ENCODE data around the gene NEIL3. TPM values are rescaled to one million over a fixed set of nuclear protein-coding genes. Genes with fewer than 3 reads are reported as not detected.
A peak's percentile ranks its signal among the peaks of the same experiment; 100 is the strongest.

NEIL3 gene, protein sequence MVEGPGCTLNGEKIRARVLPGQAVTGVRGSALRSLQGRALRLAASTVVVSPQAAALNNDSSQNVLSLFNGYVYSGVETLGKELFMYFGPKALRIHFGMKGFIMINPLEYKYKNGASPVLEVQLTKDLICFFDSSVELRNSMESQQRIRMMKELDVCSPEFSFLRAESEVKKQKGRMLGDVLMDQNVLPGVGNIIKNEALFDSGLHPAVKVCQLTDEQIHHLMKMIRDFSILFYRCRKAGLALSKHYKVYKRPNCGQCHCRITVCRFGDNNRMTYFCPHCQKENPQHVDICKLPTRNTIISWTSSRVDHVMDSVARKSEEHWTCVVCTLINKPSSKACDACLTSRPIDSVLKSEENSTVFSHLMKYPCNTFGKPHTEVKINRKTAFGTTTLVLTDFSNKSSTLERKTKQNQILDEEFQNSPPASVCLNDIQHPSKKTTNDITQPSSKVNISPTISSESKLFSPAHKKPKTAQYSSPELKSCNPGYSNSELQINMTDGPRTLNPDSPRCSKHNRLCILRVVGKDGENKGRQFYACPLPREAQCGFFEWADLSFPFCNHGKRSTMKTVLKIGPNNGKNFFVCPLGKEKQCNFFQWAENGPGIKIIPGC
- 3.1 and 4.6 TPM in 2 replicates for total RNA-seq (2014; rRNA removed; shearing (Covaris generic))

DNA sequence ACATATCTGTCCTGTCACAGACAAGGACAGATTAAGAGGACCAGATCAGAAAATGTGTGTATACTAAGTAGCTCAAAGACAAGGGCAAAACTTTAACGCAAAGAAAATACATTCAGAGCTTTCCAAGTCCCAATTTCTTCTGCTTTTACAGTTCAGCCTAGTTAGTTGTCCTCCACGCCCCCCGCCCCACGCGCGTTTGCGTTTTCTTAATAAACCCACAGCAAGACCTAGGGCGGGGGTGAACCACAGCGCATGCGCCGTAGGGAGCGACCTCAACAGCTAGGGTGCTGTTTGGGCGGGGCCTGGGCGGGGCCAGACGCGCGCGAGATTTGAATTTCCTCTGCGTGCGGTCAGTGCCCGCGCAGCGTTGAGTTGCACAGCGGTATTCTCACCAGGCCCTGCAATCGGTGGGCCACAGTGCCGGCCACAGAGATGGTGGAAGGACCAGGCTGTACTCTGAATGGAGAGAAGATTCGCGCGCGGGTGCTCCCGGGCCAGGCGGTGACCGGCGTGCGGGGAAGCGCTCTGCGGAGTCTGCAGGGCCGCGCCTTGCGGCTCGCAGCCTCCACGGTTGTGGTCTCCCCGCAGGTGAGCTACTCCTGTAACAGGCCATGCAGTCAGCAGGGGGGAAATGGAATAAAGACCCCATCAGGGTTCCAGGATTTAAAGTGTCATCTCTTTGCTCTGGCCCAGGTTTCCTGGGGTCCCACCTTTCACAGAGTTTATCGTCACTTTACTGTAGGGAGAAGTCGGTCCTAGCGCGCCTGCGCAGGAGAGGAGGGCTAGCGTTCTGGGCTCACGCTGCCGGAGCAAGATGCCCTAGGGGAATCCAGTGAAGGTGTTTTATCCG, at the start of gene NEIL3:
Gene NEIL3 (plus strand): TSS at position 353 of the 850 bp plus-strand sequence. CDS start 80 bp downstream, at position 433.
- peak; percentile 87 for DNase-seq (ENCODE audit: low spot score)

DNA sequence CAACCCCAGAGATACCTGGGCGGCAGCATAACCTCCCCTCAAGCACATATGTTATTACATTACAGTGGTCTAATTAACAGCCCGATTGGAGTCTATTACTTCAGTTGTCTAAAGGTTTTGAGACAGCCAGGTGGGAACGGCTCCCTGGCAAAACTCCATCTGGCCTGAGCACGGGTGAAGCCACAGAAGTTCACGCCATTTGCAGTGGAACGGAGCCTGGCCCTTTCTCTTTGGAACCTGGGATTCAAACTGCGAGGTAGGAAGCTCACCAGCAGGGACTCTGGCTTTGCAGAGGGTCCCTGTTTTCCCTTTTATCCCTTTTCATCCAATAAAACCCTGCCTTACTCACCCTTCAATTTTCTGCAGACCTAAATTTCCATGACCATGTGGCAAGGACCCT, 45.9 kb upstream of the NEIL3 start:
- no peak for DNase-seq (ENCODE audit: low spot score)

DNA sequence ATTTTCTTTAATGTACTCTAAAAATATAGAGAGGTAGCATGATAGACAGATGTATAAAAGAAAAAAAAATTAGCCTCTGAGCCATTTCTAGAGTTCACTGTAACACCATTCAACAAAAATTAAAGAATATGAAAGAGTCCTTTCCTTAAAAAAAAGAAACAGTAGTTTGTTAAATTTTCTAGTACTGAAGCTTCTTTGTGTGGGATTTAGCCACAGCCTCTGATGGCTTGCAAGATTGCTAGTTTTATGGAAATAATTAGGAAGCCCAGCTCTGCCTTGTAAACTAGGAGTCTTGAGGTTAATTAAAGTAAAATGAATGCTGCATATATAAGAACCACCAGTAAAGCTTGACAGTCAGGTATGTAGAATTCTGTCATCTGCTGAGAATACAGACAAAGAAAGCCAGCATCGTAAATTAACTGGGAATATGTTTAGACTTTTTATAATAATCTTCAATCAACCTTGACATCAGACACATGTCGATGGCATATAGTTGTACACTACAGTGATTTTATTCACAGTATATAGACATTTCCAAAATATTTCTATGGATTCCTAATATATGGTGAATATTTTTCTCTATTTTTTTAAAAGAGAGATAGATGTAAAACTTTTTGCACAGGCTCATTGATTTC, 44.8 kb upstream of the NEIL3 start:
- DNase-seq (ENCODE audit: low spot score) = no peak

DNA sequence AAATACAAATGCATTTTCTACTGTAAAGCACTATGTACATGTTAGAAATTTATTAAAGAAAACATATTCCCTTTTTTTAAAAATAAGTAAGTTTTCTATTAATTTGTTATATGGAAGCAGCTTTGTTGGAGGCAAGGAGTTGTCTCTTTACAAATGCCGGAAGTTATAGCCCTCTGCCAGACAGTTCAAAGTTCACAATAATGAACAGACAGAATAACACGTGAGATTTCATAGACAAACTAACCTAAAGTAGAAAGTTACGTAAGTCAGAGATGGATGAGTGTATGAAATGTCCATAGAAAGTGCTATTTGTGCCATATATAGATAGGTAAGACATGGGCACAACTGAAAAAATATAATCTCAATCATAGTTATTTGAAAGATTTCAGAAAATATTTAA, 43.9 kb upstream of the NEIL3 start:
- peak; percentile 8 for DNase-seq (ENCODE audit: low spot score)

DNA sequence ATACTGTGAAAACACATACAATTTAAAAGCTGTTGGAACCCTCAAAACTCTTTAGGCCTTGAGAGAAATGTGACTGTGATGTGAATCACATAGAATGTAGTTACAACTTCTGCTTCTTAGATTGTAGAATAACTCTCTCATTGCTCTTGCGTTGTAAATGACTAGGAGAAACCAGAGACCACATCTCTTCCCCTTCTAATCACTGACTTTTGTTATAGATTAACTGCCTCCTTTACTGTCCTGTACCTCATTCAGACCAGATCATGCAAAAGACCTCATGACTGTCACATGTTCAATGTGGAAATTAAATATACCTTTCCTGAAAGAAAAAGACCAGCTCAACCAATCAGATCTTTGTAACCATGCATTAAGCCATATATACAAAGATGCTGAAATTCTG, 43.2 kb upstream of the NEIL3 start:
- DNase-seq (ENCODE audit: low spot score) = no peak

DNA sequence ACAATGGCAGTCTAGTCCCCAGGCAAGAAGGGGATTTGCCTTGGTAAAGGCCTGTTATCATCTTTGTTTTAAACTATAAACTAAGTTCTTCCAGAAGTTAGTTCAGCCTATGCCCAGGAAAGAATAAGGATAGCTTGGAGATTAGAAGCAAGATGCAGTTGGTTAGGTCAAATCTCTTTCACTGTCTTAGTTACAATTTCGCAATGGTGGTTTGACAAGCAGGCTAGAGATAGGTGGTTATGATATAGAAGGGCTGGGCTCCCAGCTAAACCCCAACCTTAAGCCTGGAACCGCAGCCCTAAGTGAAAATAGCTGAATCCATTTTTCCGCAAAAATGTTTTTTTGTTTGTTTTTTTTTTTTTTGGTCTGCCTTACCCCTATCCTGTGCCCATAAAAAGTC, 41.8 kb upstream of the NEIL3 start:
- no peak for DNase-seq (ENCODE audit: low spot score)

DNA sequence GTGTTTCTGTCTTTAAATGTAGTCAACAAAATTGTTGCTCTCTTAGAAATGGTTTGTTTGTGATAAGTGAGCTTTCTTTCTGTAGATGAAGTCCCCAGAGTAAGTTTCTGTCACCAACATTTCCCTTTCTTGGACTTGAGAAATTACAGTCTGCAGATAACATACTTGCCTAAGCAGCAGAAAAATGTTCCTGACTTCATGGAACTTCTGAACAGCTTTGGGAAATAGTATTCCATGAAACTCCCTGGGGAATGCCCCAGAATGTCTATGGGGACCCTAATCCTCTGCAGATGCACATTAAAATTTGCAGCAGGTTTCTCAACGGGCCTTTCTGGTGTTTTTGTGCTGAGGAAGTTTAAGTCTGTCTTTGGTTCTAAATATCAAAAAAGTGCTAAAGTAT, 38.6 kb upstream of the NEIL3 start:
- DNase-seq (ENCODE audit: low spot score) = no peak

DNA sequence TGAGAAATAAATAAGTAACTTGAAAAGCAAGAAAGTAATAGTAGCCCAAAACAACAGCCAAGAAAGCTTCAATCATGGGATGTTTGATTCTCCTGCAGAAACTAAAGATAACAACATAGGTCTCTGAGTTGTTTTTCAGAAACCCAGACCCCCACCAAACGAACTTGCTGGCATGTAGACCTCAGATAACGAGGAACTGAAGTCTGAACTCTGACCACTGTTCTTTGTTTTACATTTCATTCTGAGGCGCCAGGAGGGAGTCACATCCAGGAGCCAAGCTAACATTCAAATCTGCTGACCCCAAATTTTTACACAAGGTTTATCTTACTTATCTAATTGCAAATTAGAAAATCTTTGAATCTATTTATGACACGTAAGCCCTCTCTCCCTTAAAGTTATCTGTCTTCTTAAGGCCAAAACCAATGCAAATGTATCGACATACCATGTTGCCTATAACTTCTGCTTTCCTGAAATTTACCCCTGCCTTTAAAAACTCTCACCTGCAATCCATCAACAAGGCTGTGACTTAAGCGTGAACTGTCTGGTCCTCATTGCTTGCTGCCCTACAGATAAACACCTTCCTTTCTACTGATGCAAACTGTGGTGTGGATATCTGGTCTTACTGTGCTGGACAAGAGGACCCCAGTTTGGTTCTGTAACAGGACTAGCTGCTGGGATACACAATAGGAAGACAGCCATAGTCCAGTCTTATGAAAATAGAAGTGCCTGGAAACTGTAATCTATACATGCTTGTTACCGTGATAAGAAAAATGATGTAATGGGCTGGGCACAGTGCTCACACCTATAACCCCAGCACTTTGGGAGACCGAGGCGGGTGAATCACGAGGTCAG, 37.5 kb upstream of the NEIL3 start:
- no peak for DNase-seq (ENCODE audit: low spot score)

DNA sequence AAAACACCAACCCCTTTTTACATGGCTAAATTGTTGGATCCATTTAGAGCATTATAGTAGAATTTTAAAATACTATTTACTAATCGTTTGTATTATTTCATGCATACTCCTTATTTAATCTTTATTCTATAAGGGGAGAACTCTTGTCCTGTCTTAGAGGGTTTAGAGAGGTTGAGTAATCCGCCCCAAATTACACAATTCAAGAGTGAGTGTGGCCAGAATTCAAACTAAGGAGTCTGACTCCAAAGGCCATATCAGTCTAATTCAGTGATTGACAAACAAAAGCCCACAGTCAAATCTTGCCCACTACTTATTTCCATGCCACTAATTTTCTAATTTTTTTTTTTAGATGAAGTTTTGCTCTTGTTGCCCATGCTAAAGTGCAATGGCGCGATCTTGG, 33.7 kb upstream of the NEIL3 start:
- DNase-seq (ENCODE audit: low spot score) = no peak

DNA sequence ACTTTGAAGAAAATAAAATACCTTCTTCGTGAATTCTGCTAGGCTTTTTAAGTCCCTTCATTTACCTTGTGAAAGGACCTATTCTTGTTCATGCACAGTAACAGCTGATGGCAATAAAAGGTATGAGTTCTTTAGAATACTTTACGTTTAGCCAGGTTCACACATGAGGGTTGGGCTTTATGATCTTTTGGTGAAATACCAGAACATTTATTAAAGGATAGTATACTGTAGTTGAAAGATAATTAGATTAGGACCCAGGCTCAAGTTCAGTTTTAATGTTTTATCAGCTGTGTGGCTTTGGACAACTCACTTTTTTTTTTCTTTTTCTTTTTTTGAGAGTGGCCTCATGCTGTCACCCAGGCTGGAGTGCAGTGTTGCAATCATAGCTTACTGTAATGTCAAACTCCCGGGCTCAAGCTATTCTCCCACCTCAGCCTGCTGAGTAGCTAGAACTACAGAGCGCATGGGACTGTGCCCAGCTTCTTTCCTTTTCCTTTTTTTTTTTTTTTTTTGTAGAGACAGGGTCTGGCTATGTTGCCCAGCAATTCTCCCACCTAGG, 28.2 kb upstream of the NEIL3 start:
- no peak for DNase-seq (ENCODE audit: low spot score)

DNA sequence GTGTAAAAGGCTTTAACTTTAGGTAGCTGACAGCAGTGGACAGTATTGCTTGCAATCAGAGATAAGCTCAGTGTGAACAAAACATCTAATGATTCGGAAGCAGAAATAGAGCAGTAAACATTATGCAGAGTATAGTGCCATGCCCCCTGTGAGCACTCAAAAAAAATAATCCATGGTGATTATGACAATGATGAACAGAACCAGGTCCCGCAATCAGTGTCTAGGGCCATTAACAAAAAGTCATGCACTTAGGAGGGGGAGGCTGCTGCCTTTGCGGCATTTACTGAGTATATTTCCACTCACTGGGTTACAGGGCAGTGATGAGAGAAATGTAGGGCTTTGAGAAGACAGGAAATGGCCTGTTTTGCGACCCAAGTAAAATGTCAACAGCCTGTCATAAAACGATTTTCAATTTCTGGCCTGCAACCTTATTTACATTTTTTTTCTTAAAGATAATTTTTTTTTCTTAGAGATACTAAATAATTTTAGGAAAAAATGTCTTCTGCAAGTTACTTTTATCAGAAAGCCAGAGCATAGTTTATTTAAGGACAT, 27.3 kb upstream of the NEIL3 start:
- no peak for DNase-seq (ENCODE audit: low spot score)

DNA sequence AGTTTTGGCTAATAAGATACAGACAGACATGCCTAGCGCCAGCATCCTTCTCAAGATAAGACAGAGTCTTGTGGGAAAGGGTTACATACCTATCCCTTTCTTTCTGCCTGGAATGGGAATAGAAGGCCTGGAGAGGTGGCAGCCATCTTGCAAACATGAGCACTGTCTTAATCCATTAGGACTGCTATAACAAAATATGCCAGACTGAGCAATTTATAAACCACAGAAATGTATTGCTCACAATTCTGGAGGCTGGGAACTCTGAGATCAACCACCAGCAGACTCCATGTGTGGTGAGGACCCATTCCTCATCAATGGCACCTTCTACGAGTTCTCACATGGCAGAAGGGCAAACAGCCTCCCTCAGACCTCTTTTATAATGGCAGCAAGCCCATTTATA, 26.5 kb upstream of the NEIL3 start:
- no peak for DNase-seq (ENCODE audit: low spot score)

DNA sequence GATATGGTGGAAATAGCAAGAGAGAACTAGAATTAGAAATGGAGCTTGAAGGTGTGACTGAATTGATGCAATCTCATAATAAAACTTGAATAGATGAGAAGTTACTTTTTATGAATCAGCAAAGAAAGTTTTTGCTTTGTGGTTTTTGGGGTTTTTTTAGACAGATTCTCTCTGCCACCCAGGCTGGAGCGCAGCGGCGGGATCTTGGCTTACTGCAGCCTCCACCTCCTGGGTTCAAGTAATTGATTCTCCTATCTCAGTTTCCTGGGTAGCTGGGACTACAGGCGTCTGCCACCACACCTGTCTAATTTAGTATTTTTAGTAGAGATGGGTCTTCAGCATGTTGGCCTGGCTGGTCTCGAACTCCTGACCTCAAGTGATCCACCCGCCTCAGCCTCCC, 23.7 kb upstream of the NEIL3 start:
- no peak for DNase-seq (ENCODE audit: low spot score)

DNA sequence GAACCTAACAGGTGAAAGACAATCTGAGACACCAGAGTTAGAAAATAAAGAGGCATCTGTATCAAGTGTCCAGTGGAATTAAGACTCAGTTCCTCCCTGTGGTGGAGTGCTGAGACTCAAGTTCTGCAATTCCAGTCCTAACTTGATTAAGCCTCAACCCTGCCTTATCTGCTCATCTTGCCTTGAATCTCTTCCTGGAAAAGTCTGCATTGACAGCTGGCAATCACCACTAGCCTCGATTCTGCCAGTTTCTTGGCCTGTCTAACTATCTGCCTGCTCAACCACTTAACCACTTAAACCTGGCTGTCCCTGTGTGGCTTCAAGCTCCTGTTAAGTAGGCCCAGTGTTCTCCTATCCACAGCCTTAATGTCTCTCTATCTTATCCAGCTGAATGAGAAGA, 22.4 kb upstream of the NEIL3 start:
- no peak for DNase-seq (ENCODE audit: low spot score)

DNA sequence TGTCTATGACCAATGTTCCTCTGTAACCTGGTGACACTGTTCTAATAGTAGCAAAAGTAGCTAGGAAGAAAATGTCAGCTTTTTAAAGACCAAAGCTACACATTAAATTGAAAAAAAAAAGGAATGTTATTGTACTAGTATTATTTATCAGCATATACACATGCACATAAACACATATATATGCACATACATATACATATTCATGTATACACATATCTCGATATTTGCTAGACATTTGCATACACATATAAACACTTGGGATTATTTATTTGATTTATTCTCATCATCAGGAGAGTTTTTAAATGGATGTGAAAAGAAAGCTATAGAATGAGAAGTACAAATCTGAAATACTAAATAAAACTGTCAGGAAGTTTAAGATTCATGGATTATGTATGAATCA, 21.3 kb upstream of the NEIL3 start:
- no peak for DNase-seq (ENCODE audit: low spot score)

DNA sequence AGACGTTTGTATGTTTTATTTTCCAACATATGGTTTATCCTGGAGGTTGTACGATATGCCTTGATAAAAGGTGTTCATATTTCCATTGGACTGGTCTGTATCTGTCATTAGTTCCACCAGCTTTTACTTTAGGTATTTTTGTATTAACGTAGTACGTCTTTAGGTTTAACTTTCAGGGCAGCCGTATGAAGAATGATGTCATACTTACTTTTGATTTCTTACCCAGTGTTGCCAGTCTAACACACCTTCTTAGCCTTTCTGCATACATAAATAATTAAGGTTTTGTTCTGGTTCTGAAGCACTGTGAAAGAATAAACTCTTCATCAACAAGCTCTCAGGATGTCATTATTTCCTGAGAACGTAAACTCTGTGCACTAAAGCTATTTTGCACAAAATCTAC, 18.9 kb upstream of the NEIL3 start:
- DNase-seq (ENCODE audit: low spot score) = no peak

DNA sequence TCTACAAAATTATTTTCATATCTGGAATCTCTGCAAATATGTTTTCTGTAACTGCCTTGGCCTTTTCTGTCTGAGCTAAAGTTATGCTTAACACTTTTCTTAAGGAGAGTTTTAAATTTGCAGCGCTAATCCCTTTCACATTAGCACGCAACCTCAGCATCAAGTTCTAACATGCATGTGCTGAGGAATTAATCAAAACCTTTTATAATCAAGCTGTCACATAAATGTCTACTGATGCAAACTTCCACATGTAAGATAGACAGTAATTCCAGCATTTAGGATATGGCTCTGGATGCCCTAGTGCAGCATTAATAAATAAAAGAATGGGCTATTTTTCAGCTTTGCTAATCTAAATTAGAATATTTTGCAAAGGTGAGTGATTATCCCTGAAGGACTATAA, 17.5 kb upstream of the NEIL3 start:
- no peak for DNase-seq (ENCODE audit: low spot score)

DNA sequence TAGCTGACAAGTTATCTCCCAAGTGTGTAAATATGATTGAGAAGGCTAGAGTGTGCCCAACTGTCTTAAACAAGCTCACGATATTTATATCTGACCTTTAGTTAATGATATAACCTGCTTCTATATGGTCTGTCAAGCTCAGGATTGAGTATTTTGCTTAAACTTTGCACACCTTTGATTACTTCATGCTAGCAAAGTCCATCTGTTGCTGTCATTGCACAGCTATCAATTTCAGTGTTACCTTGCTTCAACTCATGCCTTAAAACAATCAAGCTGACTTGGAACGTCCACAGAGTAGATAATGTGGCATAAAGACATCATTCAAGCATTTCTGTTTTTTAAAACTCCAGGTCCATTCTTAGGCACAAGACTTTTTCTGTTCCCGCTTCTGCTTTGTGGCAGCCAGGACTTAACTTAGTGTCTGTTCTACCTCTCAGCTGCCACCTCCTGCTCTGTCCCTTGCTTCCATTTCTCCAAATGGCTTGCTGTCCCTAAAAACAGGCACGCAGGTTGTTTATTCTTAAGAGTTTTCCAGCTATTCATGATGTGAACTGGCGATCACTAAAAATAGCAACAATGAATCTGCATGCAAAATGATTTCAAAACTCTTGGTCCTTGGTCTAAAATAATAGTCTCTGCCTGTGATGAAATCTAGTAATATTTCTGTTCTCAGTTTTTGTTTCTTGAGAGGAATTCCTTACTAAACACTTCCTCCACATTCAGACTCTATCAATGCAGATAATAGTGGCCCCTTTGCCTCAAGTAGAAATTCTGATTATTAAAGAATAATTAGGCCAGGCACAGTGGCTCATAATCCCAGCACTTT, 16.3 kb upstream of the NEIL3 start:
- no peak for DNase-seq (ENCODE audit: low spot score)

DNA sequence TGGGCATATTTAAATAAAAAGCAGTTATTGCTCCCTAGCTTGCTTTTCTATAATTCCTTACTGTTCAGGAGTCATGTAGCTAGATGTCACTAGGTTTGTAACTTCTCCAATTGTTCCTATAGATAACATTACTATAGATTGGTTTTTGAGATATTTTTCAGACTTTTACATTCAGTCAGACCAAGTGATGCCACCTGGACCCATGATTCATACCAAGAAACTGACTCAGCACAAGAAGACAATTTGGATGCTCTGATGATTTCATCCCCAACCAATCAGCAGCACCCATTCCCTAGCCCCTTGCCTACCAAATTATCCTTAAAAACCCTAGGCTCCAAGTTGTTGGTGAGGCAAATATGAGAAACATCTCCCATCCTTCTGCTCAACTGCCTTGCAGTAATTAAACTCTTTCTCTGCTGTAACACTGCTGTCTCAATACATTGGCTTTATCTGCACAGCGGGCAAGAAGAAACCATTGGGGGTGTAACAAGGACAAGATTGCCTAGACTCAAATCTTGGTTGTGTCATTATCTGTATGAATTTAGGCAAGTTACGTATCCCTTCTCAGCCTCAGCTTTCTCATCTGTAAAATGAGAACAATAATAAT, 11.8 kb upstream of the NEIL3 start:
- DNase-seq (ENCODE audit: low spot score) = no peak

All from HT-29 (cell line).